Fibroblast of villous mesenchyme (primary cell): ENCODE data around the gene ARHGEF12. TPM values are rescaled to one million over a fixed set of nuclear protein-coding genes. Genes with fewer than 3 reads are reported as not detected.

Source experiments
- DNase-seq: peaks from one replicate; pipeline ENCODE4 v3.0.0-alpha.2; 2010; ENCODE audit warnings: low read depth
- H3K4me3 ChIP-seq: 2 replicates; pipeline ENCODE4 v1.5.1; 2011; ENCODE audit warnings: low read depth, mild to moderate bottlenecking, low read length
- total RNA-seq: library from RNA; depleted of rRNA; stranded (reverse); fragments of >200 nt; gene quantifications from 2 replicates; pipeline ENCODE4 v1.2.3, GENCODE V29; 2012
- TF ChIP-seq, protein P1 (sequence below): IDR thresholded peaks from 2 replicates; pipeline ENCODE4 v1.5.1; 2012; ENCODE audit warnings: low read depth, mild to moderate bottlenecking, low read length; ENCODE audit not compliant: insufficient read depth

The ARHGEF12 gene, protein sequence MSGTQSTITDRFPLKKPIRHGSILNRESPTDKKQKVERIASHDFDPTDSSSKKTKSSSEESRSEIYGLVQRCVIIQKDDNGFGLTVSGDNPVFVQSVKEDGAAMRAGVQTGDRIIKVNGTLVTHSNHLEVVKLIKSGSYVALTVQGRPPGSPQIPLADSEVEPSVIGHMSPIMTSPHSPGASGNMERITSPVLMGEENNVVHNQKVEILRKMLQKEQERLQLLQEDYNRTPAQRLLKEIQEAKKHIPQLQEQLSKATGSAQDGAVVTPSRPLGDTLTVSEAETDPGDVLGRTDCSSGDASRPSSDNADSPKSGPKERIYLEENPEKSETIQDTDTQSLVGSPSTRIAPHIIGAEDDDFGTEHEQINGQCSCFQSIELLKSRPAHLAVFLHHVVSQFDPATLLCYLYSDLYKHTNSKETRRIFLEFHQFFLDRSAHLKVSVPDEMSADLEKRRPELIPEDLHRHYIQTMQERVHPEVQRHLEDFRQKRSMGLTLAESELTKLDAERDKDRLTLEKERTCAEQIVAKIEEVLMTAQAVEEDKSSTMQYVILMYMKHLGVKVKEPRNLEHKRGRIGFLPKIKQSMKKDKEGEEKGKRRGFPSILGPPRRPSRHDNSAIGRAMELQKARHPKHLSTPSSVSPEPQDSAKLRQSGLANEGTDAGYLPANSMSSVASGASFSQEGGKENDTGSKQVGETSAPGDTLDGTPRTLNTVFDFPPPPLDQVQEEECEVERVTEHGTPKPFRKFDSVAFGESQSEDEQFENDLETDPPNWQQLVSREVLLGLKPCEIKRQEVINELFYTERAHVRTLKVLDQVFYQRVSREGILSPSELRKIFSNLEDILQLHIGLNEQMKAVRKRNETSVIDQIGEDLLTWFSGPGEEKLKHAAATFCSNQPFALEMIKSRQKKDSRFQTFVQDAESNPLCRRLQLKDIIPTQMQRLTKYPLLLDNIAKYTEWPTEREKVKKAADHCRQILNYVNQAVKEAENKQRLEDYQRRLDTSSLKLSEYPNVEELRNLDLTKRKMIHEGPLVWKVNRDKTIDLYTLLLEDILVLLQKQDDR (N-terminal part only)
- total RNA-seq: 124 and 143 TPM in 2 replicates

DNA sequence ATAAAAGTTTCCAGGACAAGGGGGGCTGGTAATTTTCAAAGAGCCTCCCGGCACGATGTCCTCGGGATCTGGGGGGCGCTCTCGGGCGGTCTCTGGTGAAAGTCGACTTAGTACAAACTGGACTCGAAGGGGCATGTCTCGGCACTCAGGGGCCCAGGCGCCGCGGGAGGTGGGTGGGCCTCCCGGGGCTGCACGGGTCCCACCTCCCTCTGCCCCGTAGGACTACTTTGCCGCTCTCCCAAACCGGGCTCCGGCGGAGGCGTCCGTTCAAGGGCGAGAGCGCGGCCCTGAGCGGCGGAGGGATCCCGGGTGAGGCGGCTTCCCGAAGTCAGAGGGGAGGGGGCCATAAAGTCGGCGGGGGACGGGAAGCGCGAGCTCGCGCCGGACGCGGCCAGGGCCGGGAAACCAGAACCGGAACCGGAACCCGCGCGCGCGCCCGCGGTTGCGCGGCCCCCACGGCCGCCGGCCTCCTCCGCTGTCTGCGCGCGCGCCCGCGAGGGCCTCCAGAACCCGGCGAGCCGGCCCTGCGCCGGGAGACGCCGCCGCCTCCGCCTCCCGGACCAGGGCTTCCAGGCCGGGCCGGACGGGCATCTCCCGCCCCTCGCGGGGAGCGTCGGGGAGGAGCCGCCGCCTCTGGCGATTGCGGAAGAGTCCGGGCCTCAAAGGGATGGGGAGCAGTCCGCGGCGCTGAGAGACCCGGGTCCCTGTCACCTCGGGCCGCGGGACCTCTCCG lies at the start of gene ARHGEF12:
TSS of gene ARHGEF12 (plus strand) at position 506 of the 733 bp plus-strand sequence. CDS start 831 bp downstream, outside the sequence.
- TF ChIP-seq, protein P1, sequence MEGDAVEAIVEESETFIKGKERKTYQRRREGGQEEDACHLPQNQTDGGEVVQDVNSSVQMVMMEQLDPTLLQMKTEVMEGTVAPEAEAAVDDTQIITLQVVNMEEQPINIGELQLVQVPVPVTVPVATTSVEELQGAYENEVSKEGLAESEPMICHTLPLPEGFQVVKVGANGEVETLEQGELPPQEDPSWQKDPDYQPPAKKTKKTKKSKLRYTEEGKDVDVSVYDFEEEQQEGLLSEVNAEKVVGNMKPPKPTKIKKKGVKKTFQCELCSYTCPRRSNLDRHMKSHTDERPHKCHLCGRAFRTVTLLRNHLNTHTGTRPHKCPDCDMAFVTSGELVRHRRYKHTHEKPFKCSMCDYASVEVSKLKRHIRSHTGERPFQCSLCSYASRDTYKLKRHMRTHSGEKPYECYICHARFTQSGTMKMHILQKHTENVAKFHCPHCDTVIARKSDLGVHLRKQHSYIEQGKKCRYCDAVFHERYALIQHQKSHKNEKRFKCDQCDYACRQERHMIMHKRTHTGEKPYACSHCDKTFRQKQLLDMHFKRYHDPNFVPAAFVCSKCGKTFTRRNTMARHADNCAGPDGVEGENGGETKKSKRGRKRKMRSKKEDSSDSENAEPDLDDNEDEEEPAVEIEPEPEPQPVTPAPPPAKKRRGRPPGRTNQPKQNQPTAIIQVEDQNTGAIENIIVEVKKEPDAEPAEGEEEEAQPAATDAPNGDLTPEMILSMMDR: peak; percentile 21
- peak; percentile 99 for DNase-seq
- peak within 1 kb of the TSS; percentile 96 for H3K4me3 ChIP-seq

DNA sequence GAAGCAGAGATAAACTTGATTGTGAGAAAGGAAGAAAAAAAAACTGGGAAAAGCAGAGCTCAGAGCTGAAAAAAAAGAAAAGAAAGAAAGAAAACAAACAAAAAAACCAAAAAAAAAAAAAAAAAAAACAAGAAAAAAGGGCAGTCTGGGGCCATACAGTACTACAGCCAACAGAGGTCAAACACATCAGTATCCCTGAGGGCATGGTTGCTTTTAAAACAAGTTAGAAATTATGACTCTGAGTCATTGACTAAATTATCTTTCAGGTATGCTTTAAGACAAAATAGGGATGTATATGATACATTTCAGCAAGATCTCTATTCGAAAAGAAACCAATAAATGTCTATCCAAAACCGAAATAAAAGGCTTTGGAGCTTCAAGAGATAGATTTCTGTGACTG lies 48.2 kb upstream of the ARHGEF12 start:
- TF ChIP-seq, protein P1: no peak
- H3K4me3 ChIP-seq: no peak overlapping the region
- DNase-seq: no peak

DNA sequence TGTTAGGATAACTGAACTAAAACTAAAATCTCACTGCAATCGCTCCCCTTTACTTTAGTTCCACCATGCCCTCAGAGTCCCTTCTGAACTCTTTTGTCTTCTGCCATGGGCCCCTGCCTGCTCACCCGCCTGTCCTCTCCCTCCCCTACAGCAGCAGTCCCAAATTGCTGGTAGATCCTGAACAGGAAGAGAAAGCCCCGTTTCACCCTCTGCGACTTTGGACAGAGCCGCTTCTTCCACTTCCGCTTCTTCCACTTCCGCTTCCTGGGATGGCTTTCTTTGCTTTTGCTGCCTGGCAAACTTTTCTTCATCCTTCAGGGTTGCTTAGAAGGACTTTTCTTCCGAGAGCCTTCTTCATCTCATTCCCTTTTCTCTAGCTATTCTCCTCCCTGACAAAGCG lies 46.8 kb upstream of the ARHGEF12 start:
- no peak for DNase-seq

DNA sequence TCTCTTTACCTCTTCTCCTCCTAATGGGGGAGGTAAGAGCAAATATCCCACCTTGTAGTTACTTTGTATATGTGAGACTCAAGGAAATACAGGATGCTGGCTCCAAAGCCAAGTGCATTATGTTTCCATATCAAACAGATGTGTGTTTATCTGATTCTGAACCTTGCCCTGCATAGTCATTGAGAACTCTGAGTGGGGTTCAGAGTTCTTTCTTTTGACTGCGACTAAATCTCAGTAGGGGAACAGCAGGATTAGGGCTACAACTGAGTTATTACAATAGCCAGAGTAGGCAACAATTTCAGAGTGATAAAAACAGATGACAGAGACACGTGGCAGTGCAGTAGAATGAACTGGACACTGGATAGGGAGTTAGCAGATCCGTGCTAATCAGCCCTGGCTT lies 45.3 kb upstream of the ARHGEF12 start:
- TF ChIP-seq, protein P1: no peak
- H3K4me3 ChIP-seq: no peak overlapping the region
- no peak for DNase-seq

More for the DNA sequence above, 46.8 kb upstream of the ARHGEF12 start:
- no peak overlapping the region for H3K4me3 ChIP-seq
- TF ChIP-seq, protein P1: no peak

DNA sequence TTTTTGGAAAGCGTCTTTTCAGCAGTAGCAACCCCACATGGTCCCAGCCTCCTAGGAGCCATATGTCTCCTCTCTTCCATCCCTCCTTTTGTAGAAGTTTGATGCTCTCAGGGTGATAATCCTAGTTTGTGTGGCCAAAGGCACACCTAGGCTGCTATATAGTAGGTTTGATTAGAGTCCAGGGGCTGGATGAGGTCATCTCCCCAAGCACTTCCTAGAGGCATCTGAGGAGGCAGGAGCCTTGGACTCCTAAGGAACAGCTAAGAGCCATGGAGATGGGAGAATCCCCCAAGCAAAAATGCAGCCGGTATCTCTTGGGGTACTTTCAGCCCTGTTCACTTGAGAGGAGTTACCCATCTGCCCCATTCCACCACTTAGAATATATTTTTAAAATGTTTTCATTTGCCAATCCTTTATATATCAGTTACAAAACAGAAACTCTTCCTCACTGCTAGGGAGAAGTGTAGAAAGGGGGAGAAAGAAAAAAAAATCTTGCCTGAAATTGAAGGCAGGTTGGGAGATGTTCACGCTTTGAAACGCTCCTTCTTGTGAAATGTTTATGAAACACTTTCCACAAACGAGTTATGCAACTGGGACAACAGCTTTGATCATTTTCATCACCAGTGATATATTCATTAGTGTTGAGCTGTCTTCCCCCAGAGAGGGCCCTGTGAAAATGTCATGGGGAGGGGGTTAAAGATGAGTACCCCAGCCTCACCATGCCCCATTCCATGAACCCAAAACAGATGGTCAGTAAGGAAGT lies 43.0 kb upstream of the ARHGEF12 start:
- TF ChIP-seq, protein P1: no peak
- no peak overlapping the region for H3K4me3 ChIP-seq
- DNase-seq: no peak
